ENCODE data around the gene KDM6B.

- no peak for TF ChIP-seq CTCF (IDR thresholded peaks at IDR 0.05; ENCODE audit: low read length)
- TF ChIP-seq EZH2 (optimal IDR thresholded peaks at IDR 0.05; ENCODE audit: low read depth, low read length) = no peak
- no peak for TF ChIP-seq EZH2phosphoT487 (IDR thresholded peaks at IDR 0.05; ENCODE audit: low read length)
Observed at GRCh38 chr17:7873051-7873450, 39.0 kb downstream of the KDM6B start.

Data from MM.1S (cell line).